Ishikawa (cell line): Measurements from ENCODE around the gene C3.

Experiments
- CEBPB ChIP-seq: IDR thresholded peaks from 2 replicates; pipeline ENCODE4 v1.6.1; 2012
- CREB1 ChIP-seq: IDR thresholded peaks from 2 replicates; pipeline ENCODE4 v1.6.1; 2012; ENCODE audit warnings: low read depth
- EGR1 ChIP-seq: IDR thresholded peaks from 2 replicates; pipeline ENCODE4 v1.6.1; 2012
- EP300 ChIP-seq: IDR thresholded peaks from 2 replicates; pipeline ENCODE4 v1.6.1; 2012; ENCODE audit warnings: borderline replicate concordance
- FOXM1 ChIP-seq: IDR thresholded peaks from 2 replicates; pipeline ENCODE4 v1.6.1; 2012; ENCODE audit warnings: low read depth, borderline replicate concordance
- MAX ChIP-seq: IDR thresholded peaks from 2 replicates; pipeline ENCODE4 v1.6.1; 2012
- NFIC ChIP-seq: IDR thresholded peaks from 2 replicates; pipeline ENCODE4 v1.6.1; 2012
- RAD21 ChIP-seq: IDR thresholded peaks from 2 replicates; pipeline ENCODE4 v1.6.1; 2012; ENCODE audit warnings: low read depth
- REST ChIP-seq: IDR thresholded peaks from 2 replicates; pipeline ENCODE4 v1.6.1; 2012; ENCODE audit warnings: low read depth, mild to moderate bottlenecking
- TAF1 ChIP-seq: IDR thresholded peaks from 2 replicates; pipeline ENCODE4 v1.6.1; 2012; ENCODE audit warnings: low read depth, mild to moderate bottlenecking
- TCF12 ChIP-seq: IDR thresholded peaks from 2 replicates; pipeline ENCODE4 v1.6.1; 2012; ENCODE audit warnings: low read depth
- TEAD4 ChIP-seq: IDR thresholded peaks from 2 replicates; pipeline ENCODE4 v1.6.1; 2012
- USF1 ChIP-seq: IDR thresholded peaks from 2 replicates; pipeline ENCODE4 v1.6.1; 2012
- YY1 ChIP-seq: IDR thresholded peaks from 2 replicates; pipeline ENCODE4 v1.6.1; 2012; ENCODE audit warnings: low read depth
- ZBTB7A ChIP-seq: IDR thresholded peaks from 2 replicates; pipeline ENCODE4 v1.6.1; 2012; ENCODE audit warnings: low read depth

The C3 gene

GRCh38 chr19:6745965-6746364, 25.5 kb upstream of the C3 start:
- no peak for TF ChIP-seq FOXM1
- TF ChIP-seq REST = no peak
- TF ChIP-seq USF1 = no peak
- no peak for TF ChIP-seq TAF1
- TF ChIP-seq RAD21 = no peak
- no peak for TF ChIP-seq TEAD4
- TF ChIP-seq CREB1 = no peak
- no peak for TF ChIP-seq NFIC

- TF ChIP-seq TCF12 (peak; percentile 62), REST (no peak), EGR1 (0 out of 2 replicates have a peak, but pooled peaks have one; percentile 1), TAF1 (no peak; the same call in 1 of the 2 replicates), FOXM1 (no peak), ZBTB7A (no peak; the same call in 1 of the 2 replicates), MAX (peak; percentile 67), TEAD4 (peak; percentile 83), EP300 (peak; percentile 69), RAD21 (no peak), USF1 (no peak), YY1 (no peak), CEBPB (no peak), CREB1 (no peak), NFIC (peak; percentile 91)
Observed at GRCh38 chr19:6744381-6745301, 24.2 kb upstream of the C3 start.

GRCh38 chr19:6743714-6744380, 23.4 kb upstream of the C3 start:
- no peak for TF ChIP-seq USF1

- TF ChIP-seq TAF1 (no peak), FOXM1 (no peak), EGR1 (no peak), TEAD4 (no peak), USF1 (no peak), NFIC (no peak), ZBTB7A (no peak), RAD21 (no peak), EP300 (no peak)
Observed at GRCh38 chr19:6743066-6743465, 22.6 kb upstream of the C3 start.

- TF ChIP-seq USF1 (no peak), REST (no peak), TEAD4 (peak; percentile 28; the same call in 1 of the 2 replicates), MAX (no peak; the same call in 1 of the 2 replicates), YY1 (no peak), NFIC (no peak), ZBTB7A (peak; percentile 64)
Observed at GRCh38 chr19:6740589-6741343, 20.3 kb upstream of the C3 start.
